Stimulated activated CD8-positive, alpha-beta memory T cell treated with anti-CD3 and anti-CD28 coated beads, Interleukin-12 subunit alpha, Interleukin-12 subunit beta, amount 100 ng/mL, for 24 hours (primary cell): ENCODE data around the gene CLDN18.

Experiments used
- DNase-seq: peaks from one replicate; pipeline ENCODE4 v3.0.0-alpha.2; 2020; ENCODE audit errors: extremely low read depth

The CLDN18 gene

GRCh38 chr3:138025553-138025952, 15.6 kb downstream of the CLDN18 start:
- DNase-seq = no peak

GRCh38 chr3:138027821-138028220, 17.9 kb downstream of the CLDN18 start:
- no peak for DNase-seq

GRCh38 chr3:138030734-138031280, 20.8 kb downstream of the CLDN18 start:
- no peak for DNase-seq

GRCh38 chr3:138031536-138031935, 21.6 kb downstream of the CLDN18 start:
- no peak for DNase-seq

- DNase-seq = no peak
Observed at GRCh38 chr3:138032567-138032966, 22.6 kb downstream of the CLDN18 start.

- no peak for DNase-seq
Observed at GRCh38 chr3:138033202-138033691, 23.3 kb downstream of the CLDN18 start.

GRCh38 chr3:138034918-138035317, 25.0 kb downstream of the CLDN18 start:
- no peak for DNase-seq

- DNase-seq = no peak
Observed at GRCh38 chr3:138036572-138036971, 26.6 kb downstream of the CLDN18 start.

- DNase-seq = no peak
Observed at GRCh38 chr3:138038725-138039462, 28.9 kb downstream of the CLDN18 start.

- DNase-seq = no peak
Observed at GRCh38 chr3:138042043-138042442, 32.1 kb downstream of the CLDN18 start.

GRCh38 chr3:138043266-138044029, 33.5 kb downstream of the CLDN18 start:
- DNase-seq = no peak

- no peak for DNase-seq
Observed at GRCh38 chr3:138046085-138046484, 36.1 kb downstream of the CLDN18 start.

- no peak for DNase-seq
Observed at GRCh38 chr3:138046955-138047354, 37.0 kb downstream of the CLDN18 start.

GRCh38 chr3:138047596-138048158, 37.7 kb downstream of the CLDN18 start:
- no peak for DNase-seq

- no peak for DNase-seq
Observed at GRCh38 chr3:138049157-138049919, 39.4 kb downstream of the CLDN18 start.

- DNase-seq = no peak
Observed at GRCh38 chr3:138051947-138052802, 42.2 kb downstream of the CLDN18 start.

- no peak for DNase-seq
Observed at GRCh38 chr3:138054057-138054456, 44.1 kb downstream of the CLDN18 start.

- DNase-seq = no peak
Observed at GRCh38 chr3:138057384-138057783, 47.4 kb downstream of the CLDN18 start.

- DNase-seq = no peak
Observed at GRCh38 chr3:138059261-138059660, 49.3 kb downstream of the CLDN18 start.

- DNase-seq = no peak
Observed at GRCh38 chr3:138060792-138061191, 50.8 kb downstream of the CLDN18 start.

- DNase-seq = no peak
Observed at GRCh38 chr3:138062037-138062436, 52.1 kb downstream of the CLDN18 start.
